HG03354 (cell line): Measurements from ENCODE around the gene C9orf50.

Source experiments
- ATAC-seq: cut with Tn5 transposase; IDR thresholded peaks from one replicate; pipeline ENCODE4 v1.9.1; 2021; ENCODE audit warnings: mild to moderate bottlenecking; ENCODE audit not compliant: unreplicated experiment, poor library complexity, severe bottlenecking

The C9orf50 gene

DNA sequence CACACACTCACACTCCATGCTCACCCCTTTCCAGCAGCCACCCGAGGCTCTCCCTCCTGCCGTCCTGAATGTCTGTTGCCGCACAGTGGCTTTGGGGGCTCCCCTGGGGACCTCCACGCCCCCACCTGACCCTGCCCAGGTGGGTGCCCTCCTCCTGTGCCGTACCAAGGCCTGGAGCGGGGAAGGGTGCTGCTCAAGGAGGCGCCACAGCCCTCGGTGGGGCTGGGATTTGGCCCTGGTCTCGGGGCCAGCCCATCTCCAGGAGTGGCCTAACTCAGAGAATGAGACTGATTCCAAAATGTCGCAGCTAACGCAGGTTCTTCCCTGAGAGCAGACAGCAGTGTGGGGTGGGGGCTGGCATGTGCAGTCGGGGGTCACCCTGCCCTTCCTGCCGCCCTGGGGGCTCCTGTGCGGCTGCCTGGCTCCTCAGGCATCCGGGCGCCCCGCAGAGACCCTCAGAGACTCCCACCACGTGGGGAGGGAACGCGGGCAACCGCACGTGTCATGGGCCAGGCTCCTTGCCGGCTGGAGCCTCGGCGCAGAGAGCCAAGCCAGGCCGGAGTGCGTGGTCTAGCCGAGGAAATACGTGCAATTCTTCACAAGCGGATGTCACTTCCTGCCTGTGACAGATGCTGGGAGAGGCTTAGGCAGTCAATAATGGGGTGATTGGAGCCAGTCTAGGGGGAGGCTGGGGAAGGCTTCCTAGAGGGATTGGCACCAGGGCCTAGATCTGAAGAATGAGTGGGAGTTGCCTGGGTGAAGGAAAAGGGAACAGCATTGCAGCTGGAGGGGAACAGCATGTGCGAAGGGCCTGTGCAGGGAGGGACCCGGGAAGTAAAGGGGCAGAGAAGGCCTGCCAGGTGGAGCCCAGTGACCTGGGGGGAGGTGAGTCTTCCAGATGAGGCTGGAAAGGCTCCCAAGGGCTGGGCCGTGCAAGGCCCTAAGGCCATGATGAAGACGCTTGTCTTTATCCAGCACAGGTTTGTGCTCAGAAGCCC lies 44.1 kb downstream of the C9orf50 start:
- ATAC-seq, result no peak

DNA sequence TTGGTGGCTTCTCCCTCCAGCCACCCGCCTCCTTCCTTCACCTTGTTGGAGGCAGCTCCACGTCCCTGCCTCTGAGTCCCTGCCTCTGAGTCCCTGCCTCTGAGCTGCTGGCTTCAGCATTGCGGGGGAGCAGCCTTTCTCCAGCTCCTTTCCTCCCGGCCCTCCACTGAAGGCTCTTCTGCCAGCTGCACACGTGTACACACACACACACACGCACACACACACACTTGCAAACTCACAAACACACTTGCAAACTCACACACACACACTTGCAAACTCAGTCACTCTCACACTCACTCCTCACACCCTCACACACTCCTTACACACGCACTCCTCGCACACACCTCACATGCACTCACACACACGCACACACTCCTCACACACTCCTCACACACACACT lies 45.1 kb downstream of the C9orf50 start:
- no peak for ATAC-seq

DNA sequence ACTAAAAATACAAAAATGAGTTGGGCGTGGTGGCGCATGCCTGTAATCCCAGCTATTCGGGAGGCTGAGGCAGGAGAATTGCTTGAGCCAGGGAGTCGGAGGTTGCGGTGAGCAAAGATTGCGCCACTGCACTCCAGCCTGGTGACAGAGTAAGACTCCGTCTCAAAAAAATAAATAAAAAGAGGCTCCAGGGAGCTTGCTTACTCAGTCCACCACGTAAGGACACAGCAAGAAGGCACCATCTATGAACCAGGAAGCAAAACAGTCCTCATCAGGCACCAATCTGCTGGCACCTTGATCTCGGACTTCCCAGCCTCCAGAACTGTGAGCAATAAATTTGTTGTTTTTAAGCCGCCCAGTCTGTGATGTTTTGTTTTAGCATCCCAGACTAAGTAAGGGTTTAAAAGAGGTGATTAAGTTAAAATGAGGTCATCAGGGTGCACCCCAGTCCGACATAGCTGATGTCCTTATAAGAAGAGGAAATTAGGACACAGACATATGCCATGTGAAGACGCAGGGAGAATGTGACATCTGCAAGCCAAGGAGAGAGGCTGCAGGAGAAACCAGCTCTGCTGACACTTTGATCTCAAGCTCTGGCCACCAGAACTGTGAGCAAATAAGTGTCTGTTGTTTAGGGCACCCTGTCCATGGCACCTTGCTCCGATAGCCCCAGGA lies 45.9 kb downstream of the C9orf50 start:
- no peak for ATAC-seq

DNA sequence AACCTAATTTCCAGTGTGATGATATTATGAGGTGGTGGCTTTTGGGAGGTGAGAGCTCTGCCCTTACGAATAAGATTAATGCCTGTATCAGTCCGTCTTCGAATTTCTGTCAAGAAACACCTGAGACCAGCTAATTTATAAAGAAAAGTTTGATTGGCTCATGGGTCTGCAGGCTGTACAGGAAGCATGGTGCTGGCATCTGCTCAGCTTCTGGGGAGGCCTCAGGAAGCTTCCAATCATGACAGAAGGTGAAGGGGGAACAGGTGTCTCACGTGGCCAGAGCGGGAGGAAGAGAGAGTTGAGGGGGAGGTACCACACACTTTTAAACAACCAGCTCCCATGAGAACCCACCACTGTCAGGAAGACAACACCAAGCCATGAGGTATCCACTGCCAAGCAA lies 46.9 kb downstream of the C9orf50 start:
- ATAC-seq, result no peak

DNA sequence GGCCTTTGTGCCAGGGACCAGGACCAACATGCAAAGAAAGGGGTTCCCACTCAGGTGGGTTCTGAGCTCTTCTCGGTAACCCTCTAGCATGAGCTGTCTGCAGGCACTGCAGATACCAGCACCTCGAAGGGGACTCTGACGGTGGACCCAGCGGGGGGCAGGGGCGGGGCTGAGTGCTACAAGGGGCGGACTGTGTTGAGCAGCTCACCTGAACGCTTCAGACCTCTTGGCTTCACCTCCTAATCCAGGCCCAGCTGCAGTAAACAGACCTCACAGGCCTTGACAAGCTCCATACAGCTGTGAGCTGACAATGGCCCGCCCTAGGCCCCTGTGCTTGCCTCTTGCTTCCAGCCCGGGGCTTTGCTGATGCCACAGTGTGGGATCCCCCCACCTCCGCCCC lies 48.4 kb downstream of the C9orf50 start:
- ATAC-seq, result no peak

DNA sequence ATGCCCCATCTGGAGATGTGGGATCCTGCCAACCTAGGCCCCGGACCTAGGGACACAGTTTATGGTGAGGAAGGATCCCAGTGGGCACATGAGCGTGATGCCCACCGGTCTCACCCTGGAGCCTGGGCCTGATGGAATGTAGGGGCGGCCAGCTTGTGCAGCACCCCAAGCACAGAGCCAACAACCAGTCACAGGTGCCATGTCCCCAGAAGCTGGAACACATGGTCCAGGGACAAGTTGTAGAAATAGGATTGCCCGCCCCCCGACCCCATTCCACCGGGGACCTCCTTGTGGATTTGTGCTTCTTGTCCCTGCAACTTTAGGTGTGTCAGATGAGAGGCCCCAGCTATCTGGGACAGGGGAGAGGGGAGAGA lies 48.9 kb downstream of the C9orf50 start:
- no peak for ATAC-seq

GRCh38 chr9:129571298-129572051 lies 49.4 kb downstream of the C9orf50 start:
- no peak for ATAC-seq

- ATAC-seq, result no peak
These were observed 50.2 kb downstream of the C9orf50 start for GRCh38 chr9:129570450-129571297.

- no peak for ATAC-seq
These were observed 51.1 kb downstream of the C9orf50 start for GRCh38 chr9:129569502-129570449.

DNA sequence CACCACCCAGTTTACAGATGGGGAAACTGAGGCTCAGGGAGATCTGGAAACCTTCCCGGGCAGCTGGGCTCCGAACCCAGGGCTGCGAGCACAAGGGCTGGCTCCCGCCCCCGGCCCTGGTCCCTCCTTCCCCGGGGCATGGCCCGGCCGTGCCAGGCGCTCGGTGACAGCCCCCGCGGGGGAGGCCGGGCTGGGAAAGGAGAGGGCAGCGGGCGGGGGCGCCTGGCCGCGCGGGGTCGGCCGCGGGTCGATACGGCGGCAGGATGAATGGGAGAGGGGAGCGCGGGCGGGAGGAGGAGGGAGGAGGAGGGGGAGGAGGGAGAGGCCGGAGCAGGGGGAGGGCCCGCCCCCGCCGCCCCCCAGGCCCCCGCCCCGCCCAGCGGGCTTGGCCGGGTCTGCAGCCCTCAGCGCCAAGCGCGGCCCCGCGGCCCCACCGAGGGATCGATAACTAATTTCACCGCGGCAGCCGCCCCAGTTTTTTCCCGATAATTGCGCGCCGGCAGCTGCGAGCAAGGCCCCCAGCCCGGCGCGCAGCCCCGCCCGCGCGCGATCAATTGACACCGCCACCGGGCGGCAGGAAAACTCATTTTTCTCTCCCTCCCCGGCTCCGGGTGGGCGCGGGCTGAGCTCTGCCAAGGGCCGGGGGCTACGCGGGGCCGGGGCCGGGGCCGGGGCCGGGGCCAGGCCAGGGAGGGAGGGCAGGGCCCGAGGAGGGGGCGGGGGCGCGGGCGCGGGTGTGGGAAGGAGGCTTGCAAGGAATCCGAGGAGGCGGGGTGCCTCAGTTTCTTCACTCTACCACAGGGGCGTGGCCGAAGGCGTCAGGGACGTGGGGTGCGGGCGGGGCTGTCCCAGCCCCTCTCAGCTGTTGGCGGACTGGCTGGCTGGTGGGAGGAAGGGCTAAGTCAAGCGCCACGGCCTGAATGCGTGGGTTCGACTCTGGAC lies 52.1 kb downstream of the C9orf50 start:
- ATAC-seq, result no peak

- ATAC-seq, result no peak
These were observed 52.9 kb downstream of the C9orf50 start for GRCh38 chr9:129567842-129568559.

GRCh38 chr9:129567329-129567728 lies 53.6 kb downstream of the C9orf50 start:
- no peak for ATAC-seq

- no peak for ATAC-seq
These were observed 54.2 kb downstream of the C9orf50 start for GRCh38 chr9:129566563-129567266.

DNA sequence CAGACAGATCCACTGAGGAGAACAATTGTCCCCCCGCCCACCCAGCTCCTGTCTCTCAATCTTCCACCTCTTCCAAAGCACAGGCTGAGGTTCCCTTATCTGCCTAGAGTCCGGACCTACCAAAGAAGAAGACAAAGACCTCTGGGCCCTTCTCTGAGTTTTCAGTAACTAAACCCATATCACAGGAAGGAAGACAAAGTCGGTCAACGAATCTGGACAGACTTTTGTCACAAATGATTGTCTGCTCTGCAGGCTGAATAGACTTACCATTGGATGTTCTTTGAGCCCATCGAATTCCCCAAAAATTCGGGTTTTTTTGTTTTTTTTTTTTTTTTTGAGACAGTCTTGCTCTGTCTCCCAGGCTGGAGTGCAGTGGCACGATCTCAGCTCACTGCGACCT lies 58.0 kb downstream of the C9orf50 start:
- ATAC-seq, result no peak

- no peak for ATAC-seq
These were observed 58.4 kb downstream of the C9orf50 start for GRCh38 chr9:129562514-129562913.
